D341Med (cell line): ENCODE results near the gene PRKN.

Source experiments
- DNase-seq: peaks from one replicate; pipeline ENCODE4 v3.0.0; 2012; ENCODE audit warnings: low spot score

PRKN gene

DNA sequence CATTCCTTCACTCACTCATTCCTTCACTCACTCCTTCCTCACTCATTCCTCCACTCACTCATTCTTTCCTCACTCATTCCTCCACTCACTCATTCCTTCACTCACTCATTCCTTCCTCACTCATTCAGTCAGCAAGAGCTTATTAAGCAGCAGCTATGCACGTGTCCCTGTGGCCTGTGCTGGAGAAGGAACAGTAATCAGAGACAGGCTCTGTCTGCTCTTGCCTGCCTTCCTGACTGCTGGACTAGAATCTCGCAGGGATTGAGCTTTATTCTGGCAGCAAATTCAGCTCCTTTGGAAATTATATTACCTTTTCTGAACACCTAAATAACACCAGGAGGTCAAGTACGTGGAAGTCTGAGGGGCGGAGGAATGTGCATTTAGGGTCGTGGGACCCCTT is 1314.8 kb downstream of the PRKN start:
- DNase-seq = no peak

DNA sequence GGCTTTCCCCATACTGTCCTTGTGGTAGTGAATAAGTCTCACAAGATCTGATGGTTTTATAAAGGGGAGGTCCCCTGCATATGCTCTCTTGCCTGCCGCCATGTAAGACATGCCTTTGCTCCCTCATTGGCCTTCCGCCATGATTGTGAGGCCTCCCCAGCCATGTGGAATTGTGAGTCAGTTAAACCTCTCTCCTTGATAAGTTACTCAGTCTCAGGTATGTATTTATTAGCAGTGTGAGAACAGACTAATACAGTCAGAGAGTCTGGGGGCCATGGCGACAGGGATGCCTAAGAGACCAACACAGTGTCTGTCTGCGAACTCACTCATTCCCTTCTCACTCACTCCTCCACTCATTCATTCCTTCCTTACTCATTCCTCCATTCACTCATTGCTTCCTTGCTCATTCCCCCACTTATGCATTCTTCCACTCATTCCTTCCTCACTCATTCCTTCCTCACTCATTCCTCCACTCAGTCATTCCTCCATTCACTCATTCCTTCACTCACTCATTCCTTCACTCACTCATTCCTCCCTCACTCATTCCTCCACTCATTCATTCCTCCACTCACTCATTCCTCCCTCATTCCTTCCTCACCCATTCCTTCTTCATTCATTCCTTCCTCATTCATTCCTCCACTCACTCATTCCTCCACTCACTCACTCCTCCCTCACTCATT is 1316.2 kb downstream of the PRKN start:
- no peak for DNase-seq

DNA sequence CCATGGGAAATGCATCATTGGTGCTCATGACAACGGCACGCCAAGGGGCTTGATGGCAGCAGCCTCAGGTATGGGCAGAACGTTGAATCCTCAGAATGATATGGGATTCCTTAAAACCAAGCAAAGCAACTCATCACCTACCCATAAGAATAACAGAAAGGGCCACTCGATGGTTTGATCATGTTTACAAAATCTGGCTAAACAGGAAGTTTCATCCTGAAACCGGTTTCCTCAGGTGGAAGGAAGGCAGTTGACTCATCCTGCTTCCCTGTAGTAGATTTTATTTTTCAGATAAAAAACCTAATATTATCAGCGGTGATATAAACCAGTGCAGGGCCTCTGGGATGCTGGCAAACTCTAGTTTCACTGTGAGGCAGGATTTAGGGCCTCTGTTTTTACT is 1316.8 kb downstream of the PRKN start:
- no peak for DNase-seq

DNA sequence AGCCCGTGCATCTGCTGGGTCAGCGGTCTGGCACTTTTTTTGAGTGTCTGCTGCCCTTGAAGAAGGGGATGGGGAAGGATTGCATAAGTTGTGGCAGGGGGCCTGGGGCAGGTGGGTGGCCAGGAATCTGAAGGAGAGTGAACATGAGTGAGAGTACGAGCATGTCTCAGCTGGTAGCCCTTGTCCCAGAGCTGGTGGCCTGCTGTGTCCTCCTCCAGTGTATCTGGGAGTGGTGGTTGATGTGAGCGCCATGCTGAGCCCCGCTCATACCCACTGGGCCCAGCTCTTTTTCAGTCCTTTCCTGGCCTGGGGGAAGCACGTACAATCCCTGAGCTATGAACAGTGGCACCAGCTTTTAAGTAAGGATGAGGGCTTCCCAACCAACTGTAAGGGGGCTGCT is 1317.5 kb downstream of the PRKN start:
- DNase-seq = no peak

DNA sequence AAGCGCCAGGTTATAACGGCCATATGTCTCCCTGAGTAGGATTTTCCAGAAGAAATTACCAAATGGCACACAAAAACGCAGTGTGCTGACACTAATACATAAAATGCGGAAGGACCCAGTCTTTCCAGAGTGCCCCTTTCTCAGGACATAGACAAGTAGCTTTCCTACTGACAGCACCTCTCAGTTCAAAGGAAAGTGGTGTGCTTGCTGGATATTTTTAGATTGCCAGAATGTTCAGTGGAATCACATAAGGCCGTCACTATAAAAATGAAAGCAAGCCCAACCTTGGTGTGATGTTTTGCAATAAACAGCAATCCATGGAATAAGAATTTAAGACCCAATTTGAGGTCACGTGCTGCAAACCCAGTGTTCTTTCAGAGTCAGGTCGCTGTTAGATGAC is 1318.2 kb downstream of the PRKN start:
- no peak for DNase-seq

DNA sequence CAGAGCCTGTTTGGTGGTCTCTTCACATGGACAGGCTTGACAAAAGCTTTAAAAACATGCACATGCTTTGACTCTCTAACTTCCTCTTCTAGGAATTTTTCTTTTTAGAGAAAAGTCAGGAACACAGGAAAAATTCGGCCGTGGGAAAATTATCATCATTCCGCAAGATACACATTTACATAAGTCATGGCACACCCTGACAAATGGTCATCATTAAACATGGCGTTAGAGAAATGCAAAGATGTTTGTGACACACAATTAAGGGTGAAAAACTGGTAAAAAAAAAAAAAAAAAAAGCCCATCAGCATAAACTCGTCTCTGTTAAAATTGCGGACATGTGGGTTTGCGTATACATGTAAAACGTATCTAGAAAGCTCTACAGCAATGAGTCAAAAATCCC is 1319.5 kb downstream of the PRKN start:
- DNase-seq = no peak

DNA sequence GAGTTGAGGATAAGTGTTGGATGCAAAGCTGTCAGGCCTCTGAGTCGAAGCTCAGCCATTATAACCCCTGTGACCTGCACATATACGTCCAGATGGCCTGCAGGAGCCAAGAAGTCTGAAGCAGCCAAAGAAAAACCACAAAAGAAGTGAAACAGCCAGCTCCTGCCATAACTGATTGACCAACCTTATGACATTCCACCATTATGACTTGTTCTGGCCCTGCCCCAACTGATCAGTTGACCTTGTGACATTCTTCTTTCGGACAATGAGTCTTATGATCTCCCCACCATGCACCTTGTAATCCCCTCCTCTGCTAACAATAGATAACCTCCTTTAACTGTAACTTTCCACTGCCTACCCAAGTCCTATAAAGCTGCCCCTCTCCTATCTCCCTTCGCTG is 1320.0 kb downstream of the PRKN start:
- no peak for DNase-seq

DNA sequence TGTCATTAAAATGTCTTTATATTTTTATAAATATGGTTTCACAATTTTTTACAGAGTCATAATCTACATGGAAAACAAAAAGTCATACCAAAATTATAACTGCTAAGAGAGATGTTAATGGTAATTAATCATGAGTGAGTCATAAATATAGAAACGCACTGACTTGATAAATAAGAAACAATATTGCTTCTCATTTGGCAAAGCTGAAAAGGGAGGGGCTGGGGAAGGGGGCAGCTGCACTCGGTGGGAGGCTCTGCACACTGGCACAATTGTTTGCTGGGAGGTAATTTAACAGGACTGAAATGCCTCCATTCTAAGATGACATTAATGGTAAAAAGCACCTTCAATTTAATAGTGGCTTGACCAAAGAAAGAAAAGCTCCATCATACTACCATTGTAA is 1320.5 kb downstream of the PRKN start:
- no peak for DNase-seq

DNA sequence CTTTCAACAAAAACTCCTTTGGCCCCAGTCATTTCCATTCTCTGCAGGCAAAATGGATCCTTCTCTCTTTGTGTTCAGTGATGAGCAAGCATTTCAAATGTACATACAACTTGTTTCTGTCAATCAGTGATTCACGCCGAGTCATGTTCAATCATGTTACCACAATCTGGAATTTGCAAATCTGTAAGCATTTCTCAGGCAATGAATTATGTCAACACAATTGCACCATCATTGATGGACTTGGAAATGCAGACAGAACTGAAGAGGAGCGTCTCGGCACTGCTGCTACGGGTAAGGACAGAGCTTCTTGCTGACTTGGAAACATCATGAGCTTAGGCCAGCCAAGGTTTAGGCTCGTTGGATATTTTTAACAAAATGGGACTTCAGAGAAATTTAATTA is 1320.9 kb downstream of the PRKN start:
- DNase-seq = no peak

DNA sequence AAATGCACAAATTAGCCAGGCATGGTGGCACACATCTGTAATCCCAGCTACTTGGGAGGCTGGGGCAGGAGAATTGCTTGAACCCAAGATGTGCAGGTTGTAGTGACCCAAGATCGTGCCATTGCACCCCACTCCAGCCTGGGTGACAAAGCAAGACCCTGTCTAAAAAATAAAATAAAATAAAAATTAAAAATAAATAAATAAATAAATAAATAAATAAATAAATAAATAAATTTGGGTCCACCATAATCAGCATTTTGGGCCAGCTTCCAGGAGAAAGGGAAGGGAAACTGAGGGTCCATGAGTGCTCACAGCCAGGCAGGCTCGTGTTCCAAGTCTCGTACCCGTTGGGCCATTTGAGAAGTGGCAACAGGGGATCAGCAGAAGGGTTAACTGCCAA is 1322.1 kb downstream of the PRKN start:
- DNase-seq = no peak

DNA sequence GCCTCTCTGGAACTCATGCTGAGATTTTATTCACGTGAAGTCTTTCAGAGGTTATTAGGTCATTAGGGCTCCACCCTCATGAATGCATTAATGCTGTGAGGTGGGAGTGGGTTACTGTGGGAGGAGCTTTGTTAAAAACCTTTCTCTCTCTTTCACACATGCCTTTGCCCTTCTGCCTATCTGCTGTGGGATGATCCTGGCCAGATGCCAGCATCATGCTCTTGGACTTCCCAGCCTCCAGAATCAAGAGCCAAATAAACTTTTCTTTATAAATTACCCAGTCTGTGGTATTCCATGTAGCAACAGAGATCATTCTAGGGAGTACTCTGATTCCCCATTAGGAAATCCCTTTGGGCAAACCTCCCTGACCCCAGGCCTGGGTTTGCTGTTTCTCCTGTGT is 1323.8 kb downstream of the PRKN start:
- DNase-seq = no peak

DNA sequence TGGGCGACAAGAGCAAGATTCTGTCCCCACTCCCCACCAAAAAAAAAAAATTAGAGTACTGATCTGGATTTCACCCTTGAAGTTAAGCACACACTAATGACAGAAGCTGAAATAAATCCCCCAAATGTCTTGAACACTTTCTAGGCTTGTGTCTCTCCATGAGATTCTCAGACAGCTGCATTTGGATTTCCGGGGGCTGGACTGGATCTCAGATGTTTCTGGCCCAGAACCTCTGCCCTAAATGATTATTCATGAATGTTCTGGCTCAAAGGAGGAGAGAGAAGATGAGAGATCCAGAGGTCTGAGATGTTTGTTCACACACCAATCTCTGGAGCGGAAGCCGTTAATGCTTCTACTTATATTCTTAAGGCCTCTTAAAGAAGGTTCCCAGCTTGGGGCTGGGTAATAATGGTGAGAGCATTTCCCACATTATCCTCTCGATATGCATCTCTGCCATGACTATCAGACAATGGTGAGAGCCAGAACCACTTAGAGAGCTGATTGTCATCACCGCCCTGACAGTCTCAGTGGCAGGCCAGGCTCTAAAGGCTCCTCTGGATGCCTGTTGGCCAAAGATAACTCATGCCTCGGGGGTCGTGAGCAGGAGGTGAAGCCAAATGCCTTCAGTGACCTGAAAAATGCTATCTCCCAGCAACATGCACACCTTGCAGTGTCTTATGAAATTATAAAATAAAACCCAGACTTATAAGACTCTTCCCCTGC is 1325.8 kb downstream of the PRKN start:
- no peak for DNase-seq

DNA sequence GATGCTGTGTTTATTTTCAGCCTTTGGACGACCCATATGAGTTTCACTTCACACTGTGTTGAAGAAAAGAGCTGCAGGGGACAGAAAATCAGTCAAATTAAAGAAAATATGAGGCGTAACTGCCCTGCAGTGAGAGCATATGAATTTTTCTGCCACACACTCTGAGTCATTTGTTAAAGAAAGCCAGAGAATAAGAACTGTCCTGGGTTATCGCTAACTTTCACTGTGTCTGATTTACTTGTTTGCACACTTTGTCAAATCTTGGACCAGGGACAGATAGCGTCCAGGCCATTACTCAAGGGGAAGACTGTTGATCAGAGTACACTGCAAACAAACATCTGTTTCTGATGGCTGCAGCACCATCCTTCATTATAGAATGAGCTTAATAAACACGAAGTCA is 1326.9 kb downstream of the PRKN start:
- no peak for DNase-seq

DNA sequence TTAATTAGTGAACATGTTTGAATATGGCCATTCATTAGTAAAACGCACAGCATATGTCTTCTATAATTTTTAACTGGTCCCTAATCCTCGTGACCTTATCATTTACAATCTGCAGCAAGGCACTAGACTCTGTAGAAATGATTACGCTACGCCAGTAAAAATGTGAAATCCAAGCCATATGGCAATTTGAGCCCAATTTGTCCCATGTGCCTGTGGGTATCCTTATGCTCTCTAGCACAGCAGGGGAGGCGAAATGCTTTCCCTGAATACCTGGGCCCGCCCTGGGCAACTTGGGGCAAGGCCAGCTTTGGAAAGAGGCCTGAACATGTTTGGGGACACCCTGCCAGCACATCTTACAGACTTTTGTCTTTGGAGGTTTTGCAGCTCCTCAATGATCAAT is 1331.0 kb downstream of the PRKN start:
- no peak for DNase-seq

DNA sequence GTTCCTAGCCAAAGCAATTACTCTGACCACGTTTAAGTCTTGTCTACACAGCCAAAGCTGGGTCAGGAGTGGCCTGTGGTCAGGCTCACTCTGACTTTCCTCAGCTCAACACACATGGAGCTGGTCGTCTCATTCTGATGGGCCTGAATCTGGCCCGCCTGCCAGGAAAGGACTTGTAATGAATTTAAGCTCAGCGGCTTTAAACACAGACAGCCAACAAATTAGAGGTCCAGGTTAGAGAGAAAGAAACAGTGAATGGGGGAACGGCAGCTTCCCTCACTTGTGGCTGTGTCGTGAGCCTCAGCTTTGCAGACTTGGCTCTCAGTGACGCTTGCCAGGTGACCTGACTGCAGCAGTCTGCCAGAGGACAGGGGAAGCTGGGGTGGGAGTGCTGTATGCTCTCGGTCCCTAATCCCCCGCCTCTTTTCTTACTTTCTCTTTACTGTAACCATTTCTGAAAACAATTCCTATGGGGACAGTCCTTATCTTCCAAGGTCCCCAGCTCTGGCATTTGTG is 1331.8 kb downstream of the PRKN start:
- no peak for DNase-seq

DNA sequence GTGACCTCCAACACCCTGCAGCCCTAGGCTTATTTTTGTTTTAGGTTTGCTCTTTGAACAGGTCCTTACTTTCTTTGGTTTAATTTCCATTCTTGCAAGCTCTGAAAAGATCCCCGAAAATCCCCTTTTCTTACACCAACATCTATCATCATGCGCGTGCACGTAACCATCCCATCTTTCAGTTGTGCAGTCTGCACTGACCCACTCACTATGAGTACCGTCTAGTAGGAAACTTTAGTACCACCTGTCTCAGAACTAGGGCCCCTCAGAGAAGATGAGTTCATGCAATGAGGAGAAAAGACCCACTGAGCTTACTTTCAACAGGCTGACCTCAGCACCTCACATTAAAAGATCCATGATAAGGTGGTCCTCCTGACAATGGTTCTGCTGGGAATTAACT is 1333.1 kb downstream of the PRKN start:
- DNase-seq = no peak

DNA sequence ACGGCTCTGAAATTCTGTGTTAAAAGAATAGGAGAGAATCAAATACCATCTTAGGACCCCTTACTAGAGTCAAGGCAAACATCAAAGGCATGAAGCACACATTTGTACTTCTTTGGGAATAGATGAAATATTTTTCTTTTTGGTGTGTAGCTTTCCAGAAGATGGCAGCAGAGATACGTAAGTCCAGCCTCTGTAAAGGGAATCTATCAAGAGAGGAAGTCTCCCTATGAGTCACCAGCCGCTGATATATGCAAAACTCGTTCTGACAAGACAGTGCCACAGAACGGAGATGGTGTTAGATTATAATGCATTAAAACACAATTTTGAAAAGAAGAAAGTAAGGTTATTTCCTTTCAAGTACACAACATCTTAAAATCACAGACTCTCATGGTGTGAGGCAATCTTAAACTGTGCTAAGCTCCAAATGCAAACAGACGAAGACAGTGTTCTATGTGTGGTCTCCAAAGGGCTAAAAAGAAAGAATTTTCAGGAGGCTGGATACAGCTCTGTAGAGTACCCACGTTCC is 1333.7 kb downstream of the PRKN start:
- peak; percentile 64 for DNase-seq

DNA sequence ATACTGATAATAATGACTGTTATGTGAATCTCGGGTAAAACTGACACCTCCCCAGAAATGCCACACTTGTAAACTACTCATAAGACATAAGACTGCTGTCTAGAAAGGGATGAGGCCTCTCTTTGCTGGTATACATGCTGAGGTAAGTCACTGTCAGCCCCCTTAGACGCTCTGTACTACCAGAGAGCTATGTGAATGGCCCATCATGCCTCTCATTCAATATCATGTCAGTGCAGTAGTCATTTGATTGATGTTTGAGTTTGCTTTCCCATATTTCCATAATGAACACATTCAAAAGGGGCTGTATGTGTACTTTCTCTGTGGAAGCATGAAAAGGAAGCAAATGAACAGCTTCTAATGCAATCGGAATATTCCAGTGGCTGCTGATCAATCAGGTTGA is 1334.3 kb downstream of the PRKN start:
- DNase-seq = no peak

DNA sequence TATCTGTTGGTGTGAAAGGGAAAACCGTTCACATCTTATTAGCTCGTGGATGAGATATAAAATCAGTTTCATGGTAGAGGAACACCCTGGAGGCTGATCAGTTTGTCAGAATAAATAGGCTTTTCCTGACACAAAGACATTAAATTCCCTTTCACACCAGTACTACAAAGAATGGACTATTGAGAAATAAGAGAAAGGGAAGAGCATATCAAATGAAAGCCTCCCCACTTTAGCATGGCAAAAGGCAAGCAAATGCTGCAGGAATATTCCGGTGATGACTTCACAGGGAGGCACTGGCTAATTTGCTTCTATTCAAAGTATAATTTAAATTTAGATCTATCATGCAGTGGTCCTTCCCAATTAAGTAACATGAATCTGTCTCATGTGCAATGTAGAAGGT is 1337.8 kb downstream of the PRKN start:
- no peak for DNase-seq

DNA sequence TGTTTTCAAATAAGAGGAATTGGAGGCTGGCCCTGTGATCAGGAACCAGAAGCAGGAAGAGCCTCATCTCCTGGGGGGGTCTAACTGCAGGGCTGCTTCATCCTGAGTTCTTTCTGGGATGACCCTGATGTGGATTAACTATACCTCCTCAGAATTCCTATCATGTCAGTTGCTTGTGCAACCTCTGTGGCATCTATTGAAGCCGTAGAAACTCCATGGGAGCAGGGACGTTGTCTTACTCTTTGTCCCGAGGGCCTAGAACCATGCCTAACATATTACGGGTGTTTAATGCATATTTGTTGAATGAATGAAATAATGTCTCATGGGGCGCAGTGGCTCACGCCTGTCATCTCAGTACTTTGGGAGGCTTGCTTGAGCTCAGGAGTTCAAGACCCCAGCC is 1343.6 kb downstream of the PRKN start:
- DNase-seq = no peak

DNA sequence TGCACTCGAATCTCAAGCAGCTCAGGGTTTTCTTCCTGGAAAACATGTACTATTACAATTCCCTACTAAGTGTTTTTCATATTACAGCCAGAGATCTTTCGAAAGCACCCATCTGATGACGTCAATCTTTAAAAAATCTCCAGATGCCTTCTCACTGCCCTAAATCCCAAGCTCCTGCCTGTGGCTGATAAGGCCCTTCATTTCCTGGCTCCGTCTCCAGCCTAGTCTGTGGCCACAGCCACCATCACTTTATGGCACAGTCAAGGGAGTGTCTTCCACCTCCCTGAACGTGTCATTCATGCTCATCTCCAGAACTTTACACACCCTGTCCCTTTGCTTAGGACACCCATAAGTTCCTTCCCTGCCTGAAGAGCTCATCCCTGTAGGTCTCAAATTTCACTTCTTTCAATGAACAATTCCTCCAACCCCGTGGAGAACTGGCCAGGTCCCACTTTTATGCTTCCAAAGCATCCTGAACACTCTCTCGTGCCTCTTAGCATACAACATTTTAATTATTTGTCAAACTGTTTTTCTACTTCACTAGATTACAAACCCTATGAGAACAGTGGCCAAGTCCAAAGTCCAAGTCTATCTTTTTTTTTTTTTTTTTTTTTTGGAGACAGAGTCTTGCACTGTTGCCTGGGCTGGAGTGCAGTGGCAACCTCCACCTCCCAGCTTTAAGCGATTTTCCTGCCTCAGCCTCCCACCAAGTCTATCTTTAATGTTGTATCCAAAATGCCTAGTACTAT is 1347.6 kb downstream of the PRKN start:
- no peak for DNase-seq

DNA sequence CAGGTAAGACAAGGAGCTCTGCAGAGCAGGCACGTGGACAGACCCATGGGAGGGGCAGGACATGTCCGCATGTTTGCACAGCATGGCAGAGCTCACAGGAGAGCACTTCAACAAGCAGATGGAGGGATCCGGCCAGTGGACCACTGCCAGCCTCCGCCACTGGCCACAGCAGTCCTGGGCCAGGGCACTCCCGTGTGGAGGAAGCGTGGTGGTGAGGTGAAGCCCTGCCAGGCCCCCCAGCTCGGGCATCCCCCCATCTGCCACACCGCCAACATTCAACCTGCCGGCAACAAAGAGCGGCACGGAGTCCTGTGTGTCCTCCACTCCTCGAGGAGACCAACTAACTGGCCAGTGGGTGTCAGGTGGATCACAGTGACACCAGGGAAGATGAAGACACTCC is 1349.5 kb downstream of the PRKN start:
- DNase-seq = no peak

DNA sequence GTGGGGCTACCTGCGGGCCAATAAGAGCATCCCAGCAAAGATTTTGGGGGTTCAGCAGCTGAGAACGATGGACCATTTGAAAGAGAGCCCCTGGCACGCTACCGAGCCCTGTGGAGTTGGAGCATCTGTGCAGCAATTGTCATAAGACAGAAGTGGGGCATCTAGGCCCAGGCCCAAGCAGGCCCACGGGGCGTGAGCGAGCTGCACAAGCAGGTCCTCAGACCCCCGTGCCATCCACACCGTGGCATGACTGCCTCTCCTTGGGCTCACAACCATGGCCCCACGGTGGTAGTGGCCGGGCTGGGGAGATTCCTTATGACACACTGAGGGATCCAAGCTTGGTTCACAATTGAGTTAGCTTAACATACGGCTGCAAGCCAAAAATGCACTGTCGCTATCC is 1350.5 kb downstream of the PRKN start:
- DNase-seq = no peak
